GM23338 (cell line): ENCODE measurements around the gene TBCD. TPM values are rescaled to one million over a fixed set of nuclear protein-coding genes. Genes with fewer than 3 reads are reported as not detected.

Experiments
- ATAC-seq: fragments of 200-7000 bp; cut with Tn5 transposase; 3 replicates; pipeline ENCODE4 v1.9.1; 2020
- DNase-seq: peaks from one replicate; pipeline ENCODE4 v3.0.0-alpha.2; 2015; ENCODE audit warnings: low spot score
- H2AFZ ChIP-seq: fragments of 200-600 bp; sonication (generic); 2 replicates; pipeline ENCODE4 v1.8.0; 2016; ENCODE audit warnings: antibody characterized with exemption, mild to moderate bottlenecking, moderate library complexity
- H3F3A ChIP-seq: fragments of 200-600 bp; sonication (generic); replicated peaks from 2 replicates; pipeline ENCODE4 v1.8.0; 2017; ENCODE audit warnings: antibody characterized with exemption, mixed run types, low read depth
- H3K27ac ChIP-seq: fragments of 200-600 bp; sonication (generic); 2 replicates; pipeline ENCODE4 v1.6.1; 2016; ENCODE audit warnings: low read depth
- H3K27me3 ChIP-seq: fragments of 200-600 bp; sonication (generic); 2 replicates; pipeline ENCODE4 v1.8.0; 2016; ENCODE audit warnings: mild to moderate bottlenecking, mixed run types, moderate library complexity; ENCODE audit not compliant: insufficient read depth
- H3K36me3 ChIP-seq: fragments of 200-600 bp; sonication (generic); 2 replicates; pipeline ENCODE4 v1.8.0; 2016; ENCODE audit warnings: mild to moderate bottlenecking; ENCODE audit not compliant: insufficient read depth
- H3K4me1 ChIP-seq: fragments of 200-600 bp; sonication (generic); 2 replicates; pipeline ENCODE4 v1.8.0; 2016; ENCODE audit warnings: mild to moderate bottlenecking, moderate library complexity; ENCODE audit not compliant: insufficient read depth
- H3K4me2 ChIP-seq: fragments of 200-600 bp; sonication (generic); 2 replicates; pipeline ENCODE4 v1.7.1; 2017; ENCODE audit warnings: mixed run types
- H3K4me3 ChIP-seq: fragments of 200-600 bp; sonication (generic); 2 replicates; pipeline ENCODE4 v1.6.1; 2016; ENCODE audit warnings: mixed run types
- H3K79me2 ChIP-seq: fragments of 200-600 bp; sonication (generic); replicated peaks from 2 replicates; pipeline ENCODE4 v1.8.0; 2017; ENCODE audit warnings: mild to moderate bottlenecking; ENCODE audit not compliant: insufficient read depth
- H3K9me2 ChIP-seq: fragments of 200-600 bp; sonication (generic); 2 replicates; pipeline ENCODE4 v1.8.0; 2017; ENCODE audit not compliant: insufficient read depth
- H4K20me1 ChIP-seq: fragments of 200-600 bp; sonication (generic); replicated peaks from 2 replicates; pipeline ENCODE4 v1.8.0; 2017; ENCODE audit warnings: mild to moderate bottlenecking; ENCODE audit not compliant: insufficient read depth
- H3K27ac Mint-ChIP-seq: 2 replicates; pipeline ENCODE4 v1.8.0; 2020; ENCODE audit warnings: inconsistent platforms, mild to moderate bottlenecking, moderate library complexity, mixed read lengths
- H3K27me3 Mint-ChIP-seq: 3 replicates; pipeline ENCODE4 v1.8.0; 2022; ENCODE audit warnings: low read depth, mild to moderate bottlenecking, moderate library complexity, mixed read lengths, inconsistent platforms; ENCODE audit not compliant: insufficient read depth, poor library complexity
- H3K36me3 Mint-ChIP-seq: 3 replicates; pipeline ENCODE4 v1.8.0; 2021; ENCODE audit warnings: low read depth, mild to moderate bottlenecking, inconsistent platforms, moderate library complexity, mixed read lengths
- H3K4me1 Mint-ChIP-seq: 3 replicates; pipeline ENCODE4 v1.8.0; 2020; ENCODE audit warnings: mild to moderate bottlenecking, inconsistent platforms, mixed read lengths
- H3K4me3 Mint-ChIP-seq: 3 replicates; pipeline ENCODE4 v1.8.0; 2021; ENCODE audit warnings: moderate library complexity, mild to moderate bottlenecking, inconsistent platforms, mixed read lengths
- H3K9me3 Mint-ChIP-seq: 3 replicates; pipeline ENCODE4 v1.8.0; 2020; ENCODE audit warnings: moderate library complexity, mild to moderate bottlenecking, inconsistent platforms, mixed read lengths
- CREB1 ChIP-seq: fragments of 250-450 bp; sonication (Bioruptor Pico); IDR thresholded peaks from 2 replicates; pipeline ENCODE4 v1.5.0; 2020; ENCODE audit warnings: low read depth, mild to moderate bottlenecking, moderate library complexity
- CTCF ChIP-seq, 2 experiments: fragments of 200-600 bp in 1 of 2; sonication (generic) in 1 of 2; conservative IDR thresholded peaks; 2 replicates each; pipeline versions ENCODE4 v1.5.1 to v1.6.1; 2016 to 2017; ENCODE audit warnings: antibody characterized with exemption in 2 of 2, low read depth in 2 of 2, mild to moderate bottlenecking in 2 of 2, moderate library complexity in 1 of 2
- ETS1 ChIP-seq: IDR thresholded peaks from 2 replicates; pipeline ENCODE4 v1.6.1; 2016; ENCODE audit warnings: antibody characterized with exemption
- EZH2 ChIP-seq: fragments of 200-600 bp; sonication (generic); IDR thresholded peaks from one replicate; pipeline ENCODE4 v1.8.0; 2017; ENCODE audit warnings: antibody characterized with exemption, mild to moderate bottlenecking, low read depth; ENCODE audit not compliant: unreplicated experiment
- JUNB ChIP-seq: IDR thresholded peaks from one replicate; pipeline ENCODE4 v1.6.1; 2016; ENCODE audit warnings: antibody characterized with exemption; ENCODE audit not compliant: unreplicated experiment
- NANOG ChIP-seq: IDR thresholded peaks from 2 replicates; pipeline ENCODE4 v1.6.1; 2016; ENCODE audit warnings: antibody characterized with exemption, borderline replicate concordance
- POLR2AphosphoS5 ChIP-seq: IDR thresholded peaks from 2 replicates; pipeline ENCODE4 v1.6.1; 2016; ENCODE audit warnings: antibody characterized with exemption, low read depth
- REST ChIP-seq: IDR thresholded peaks from one replicate; pipeline ENCODE4 v1.6.1; 2018; ENCODE audit warnings: antibody characterized with exemption; ENCODE audit not compliant: unreplicated experiment
- STAT1 ChIP-seq: IDR thresholded peaks from one replicate; pipeline ENCODE4 v1.6.1; 2016; ENCODE audit warnings: antibody characterized with exemption; ENCODE audit not compliant: unreplicated experiment
- ZNF331 ChIP-seq: fragments of 250-450 bp; sonication (Bioruptor Pico); IDR thresholded peaks from 2 replicates; pipeline ENCODE4 v1.5.0; 2020; ENCODE audit warnings: low read depth, mild to moderate bottlenecking, moderate library complexity
- polyA plus RNA-seq: library from polyadenylated mRNA; unstranded; fragments of >200 nt; fragmentation: Nextera tagmentation; extraction: Ambion mirVana; gene quantifications from 2 replicates; pipeline ENCODE4 v1.2.1, GENCODE V29; 2016
- total RNA-seq: library from RNA; depleted of rRNA; stranded (reverse); fragments of >200 nt; shearing (Covaris generic); gene quantifications from 2 replicates; pipeline ENCODE4 v1.2.3, GENCODE V29; 2014

The TBCD gene
- total and polyA plus RNA-seq, 2 experiments from 2014 or later: 75.0 to 116 TPM

DNA sequence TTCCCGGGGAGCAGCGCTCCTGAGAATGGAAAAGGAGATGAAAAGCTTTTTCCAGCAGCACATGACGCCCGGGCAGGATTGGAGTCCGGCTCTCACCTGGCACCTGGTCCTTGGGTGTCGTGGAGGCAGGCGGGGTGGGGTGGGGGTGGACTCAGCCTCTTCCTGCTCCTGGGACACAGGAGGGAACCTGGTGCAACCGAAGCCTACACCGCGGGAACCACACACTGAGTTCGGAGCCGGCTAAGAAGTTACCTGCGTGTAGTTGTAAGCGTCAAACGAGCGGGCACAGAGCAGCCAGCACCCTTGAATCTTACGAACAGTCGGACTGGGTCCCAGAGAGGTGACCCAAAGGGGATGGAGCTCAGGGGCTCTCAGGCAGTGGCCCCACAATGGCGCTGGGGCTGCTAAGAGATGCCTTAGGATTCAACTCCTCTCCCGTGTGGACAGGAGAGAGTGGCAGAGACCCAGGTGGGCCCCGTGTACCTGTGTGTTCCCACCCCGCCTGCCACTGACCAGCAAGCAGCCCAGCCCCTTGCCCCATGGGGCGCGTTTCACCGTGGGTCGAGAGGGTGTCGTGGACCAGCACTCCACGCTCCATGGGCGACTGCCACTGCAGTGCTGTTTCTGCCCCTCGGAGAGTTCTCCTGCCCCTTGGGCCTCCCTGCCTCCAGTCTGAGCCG, 221.7 kb downstream of the TBCD start:
- no peak overlapping the region for H3K27ac ChIP-seq
- no peaks in the 10 kb centered on the region for H3K79me2 ChIP-seq
- no peaks in the 10 kb centered on the region for H3F3A ChIP-seq
- peaks cover 5% of the 10 kb centered on the region for H3K9me3 Mint-ChIP-seq
- H4K20me1 ChIP-seq: no peaks in the 10 kb centered on the region
- no peak overlapping the region for H3K27ac Mint-ChIP-seq
- no peaks in the 10 kb centered on the region; the same call in 2 of the 3 replicates for H3K4me1 Mint-ChIP-seq
- no peaks in the 10 kb centered on the region for H3K36me3 ChIP-seq
- H3K4me3 ChIP-seq: no peak overlapping the region
- H3K4me2 ChIP-seq: no peak overlapping the region
- ATAC-seq: no peak
- H2AFZ ChIP-seq: no peak overlapping the region
- no peak overlapping the region for H3K4me3 Mint-ChIP-seq
- H3K27me3 Mint-ChIP-seq: peaks cover 7% of the 10 kb centered on the region
- H3K36me3 Mint-ChIP-seq: peaks cover 3% of the 10 kb centered on the region; the same call in 2 of the 3 replicates
- TF ChIP-seq EZH2 (no peak), STAT1 (no peak), CREB1 (CRISPR knock-in tag) (no peak), ZNF331 (no peak), POLR2AphosphoS5 (no peak), REST (no peak)
- DNase-seq: no peak
- H3K9me2 ChIP-seq: no peaks in the 10 kb centered on the region
- no peaks in the 10 kb centered on the region for H3K4me1 ChIP-seq
- H3K27me3 ChIP-seq: no peaks in the 10 kb centered on the region

GRCh38 chr17:82974136-82974952, 222.5 kb downstream of the TBCD start:
- no peak overlapping the region for H3K27ac Mint-ChIP-seq

More at GRCh38 chr17:82974136-82974952, 222.5 kb downstream of the TBCD start:
- H3K4me3 Mint-ChIP-seq: no peak overlapping the region
- peaks cover 7% of the 10 kb centered on the region for H3K27me3 Mint-ChIP-seq
- no peaks in the 10 kb centered on the region for H3K79me2 ChIP-seq
- TF ChIP-seq ETS1 (no peak), ZNF331 (no peak), NANOG (no peak), CREB1 (CRISPR knock-in tag) (no peak), JUNB (no peak), CTCF (conservative IDR thresholded peaks at IDR 0.05; ENCODE audit: low read depth in 2 of 2) (no peak), EZH2 (no peak)
- H3K36me3 ChIP-seq: no peaks in the 10 kb centered on the region
- H3K27me3 ChIP-seq: no peaks in the 10 kb centered on the region
- H3K9me3 Mint-ChIP-seq: peaks cover 5% of the 10 kb centered on the region
- DNase-seq (no peak), ATAC-seq (no peak; the same call in 2 of the 3 replicates)
- H4K20me1 ChIP-seq: no peaks in the 10 kb centered on the region
- H3K9me2 ChIP-seq: no peaks in the 10 kb centered on the region
- H3K4me1 ChIP-seq: no peaks in the 10 kb centered on the region
- no peaks in the 10 kb centered on the region; the same call in 2 of the 3 replicates for H3K4me1 Mint-ChIP-seq
- H2AFZ ChIP-seq: no peak overlapping the region
- no peak overlapping the region for H3K27ac ChIP-seq
- H3K4me2 ChIP-seq: no peak overlapping the region
- H3K36me3 Mint-ChIP-seq: peaks cover 3% of the 10 kb centered on the region; the same call in 2 of the 3 replicates
- no peak overlapping the region for H3K4me3 ChIP-seq
- no peaks in the 10 kb centered on the region for H3F3A ChIP-seq
